ENCODE measurements around the gene MAP4K2.

- TF ChIP-seq CTCF (IDR thresholded peaks at IDR 0.05) (no peak), POLR2A (IDR thresholded peaks at IDR 0.05) (no peak)
Measured at GRCh38 chr11:64766881-64767280, 36.1 kb downstream of the MAP4K2 start.
